ENCODE data around the gene NTN4. TPM values are rescaled to one million over a fixed set of nuclear protein-coding genes. Genes with fewer than 3 reads are reported as not detected.
A peak's percentile ranks its signal among the peaks of the same experiment; 100 is the strongest.

Gene NTN4
- total and polyA plus RNA-seq, 8 donors, result 14.6 to 63.9 (median 21.1) TPM

DNA sequence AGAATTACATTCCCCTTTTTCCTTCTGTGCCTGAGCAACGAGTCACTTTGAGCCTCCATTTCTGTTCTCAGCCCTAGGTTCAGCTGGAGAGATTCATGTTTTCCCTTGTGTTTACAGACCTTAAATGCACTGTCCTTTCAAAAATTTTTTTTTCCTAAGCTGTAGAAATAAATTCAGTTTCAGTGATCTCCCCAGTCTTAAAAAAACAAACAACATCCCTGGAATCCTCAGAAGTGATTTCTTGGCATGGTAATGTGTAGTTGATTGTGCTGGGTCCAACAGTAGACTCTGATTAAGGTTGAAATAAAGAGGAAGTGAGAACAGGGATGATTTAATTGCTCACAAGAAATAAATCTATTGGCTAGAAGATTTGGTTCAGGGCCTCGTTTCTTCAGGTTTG lies 89.3 kb downstream of the NTN4 start:
- Histone ChIP-seq H3K27ac (peak overlapping the region in 2 of 4 donors; percentile 34 to 38), H3K27me3 (no peaks in the 10 kb centered on the region), H3K9me3 (no peaks in the 10 kb centered on the region), H3K4me3 (no peak overlapping the region), H3K36me3 (no peaks in the 10 kb centered on the region), H3K4me1 (peaks cover 0 to 10% (median 6%) of the 10 kb centered on the region in 3 donors)
- TF ChIP-seq CTCF (IDR thresholded peaks at IDR 0.05), result no peak
- ATAC-seq (peak in 2 of 4 donors; percentile 12 to 32), FAIRE-seq (no peak), DNase-seq (no peak)
- 57 to 64% methylated on average over 2 of the region's 2 CpGs for WGBS, 2 donors
- intact Hi-C loops (cut with DNase I), result no loop called here

GRCh38 chr12:95700316-95700785 lies 90.2 kb downstream of the NTN4 start:
- Histone ChIP-seq H3K9me3 (no peaks in the 10 kb centered on the region), H3K27ac (no peak overlapping the region), H3K4me3 (no peak overlapping the region), H3K27me3 (no peaks in the 10 kb centered on the region), H3K36me3 (no peaks in the 10 kb centered on the region), H3K4me1 (peaks cover 0 to 10% (median 6%) of the 10 kb centered on the region in 3 donors)
- DNase-seq (no peak), FAIRE-seq (no peak), ATAC-seq (peak in 1 of 4 donors; percentile 39)
- TF ChIP-seq CTCF (IDR thresholded peaks at IDR 0.05), result no peak
- intact Hi-C loops (cut with DNase I), result no loop called here
- WGBS, 2 donors, result 75 to 84% methylated on average over 7 of the region's 7 CpGs

DNA sequence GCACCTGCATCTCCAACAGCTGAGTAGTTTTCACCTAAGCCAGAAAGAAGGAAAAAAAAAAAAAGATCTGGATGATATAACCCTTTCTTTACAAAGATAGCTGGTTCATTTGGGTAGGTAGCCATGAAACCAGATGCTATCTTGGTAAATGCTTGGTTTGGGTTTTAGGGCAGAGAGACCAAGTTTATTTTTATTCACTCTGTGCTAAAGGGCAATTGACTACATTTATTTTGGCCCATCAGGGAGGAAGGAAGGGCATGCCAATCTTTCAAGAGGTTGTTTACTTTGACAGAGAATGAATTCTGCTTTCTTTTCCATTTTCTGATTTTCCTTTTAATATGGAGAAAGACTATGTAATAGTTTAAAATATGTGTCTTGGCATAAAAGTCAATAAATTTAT lies 91.0 kb downstream of the NTN4 start:
- DNase-seq (no peak), ATAC-seq (peak in 1 of 4 donors; percentile 8), FAIRE-seq (no peak)
- no peak overlapping the region for H3K4me3 ChIP-seq
- no peak for TF ChIP-seq CTCF (IDR thresholded peaks at IDR 0.05)
- H3K27ac ChIP-seq, result no peak overlapping the region
- no peaks in the 10 kb centered on the region for H3K27me3 ChIP-seq
- intact Hi-C loops (cut with DNase I), result no loop called here
- H3K4me1 ChIP-seq, result peaks cover 1 to 10% (median 6%) of the 10 kb centered on the region in 3 donors
- no peaks in the 10 kb centered on the region for H3K36me3 ChIP-seq
- no peaks in the 10 kb centered on the region for H3K9me3 ChIP-seq

GRCh38 chr12:95694136-95694535 lies 96.4 kb downstream of the NTN4 start:
- Histone ChIP-seq H3K9me3 (no peaks in the 10 kb centered on the region), H3K36me3 (no peaks in the 10 kb centered on the region), H3K27ac (peak overlapping the region in 1 of 4 donors; percentile 36), H3K4me3 (no peak overlapping the region), H3K4me1 (peaks cover 6 to 9% (median 6%) of the 10 kb centered on the region in 3 donors), H3K27me3 (no peaks in the 10 kb centered on the region)
- DNase-seq (peak in 3 of 6 donors; percentile 28 to 48 (median 36)), FAIRE-seq (no peak), ATAC-seq (peak in 3 of 4 donors; percentile 50 to 86 (median 83))
- WGBS, 2 donors, result 45 to 60% methylated on average over 9 of the region's 9 CpGs
- intact Hi-C loops (cut with DNase I), result no loop called here
- no peak for TF ChIP-seq CTCF (IDR thresholded peaks at IDR 0.05)

- ATAC-seq (peak in 1 of 4 donors; percentile 23), DNase-seq (no peak), FAIRE-seq (no peak)
- no peak overlapping the region for H3K4me3 ChIP-seq
- H3K27me3 ChIP-seq, result no peaks in the 10 kb centered on the region
- no peaks in the 10 kb centered on the region for H3K9me3 ChIP-seq
- WGBS, 2 donors, result 77 to 87% methylated on average over 2 of the region's 2 CpGs
- intact Hi-C loops (cut with DNase I), result no loop called here
- TF ChIP-seq CTCF (IDR thresholded peaks at IDR 0.05), result no peak
- H3K27ac ChIP-seq, result peak overlapping the region in 1 of 4 donors; percentile 36
- H3K4me1 ChIP-seq, result peaks cover 1 to 9% (median 3%) of the 10 kb centered on the region in 3 donors
- H3K36me3 ChIP-seq, result no peaks in the 10 kb centered on the region
Observed at GRCh38 chr12:95693689-95694088, 96.9 kb downstream of the NTN4 start.

Measured in pancreas (tissue), 10 donors.